ENCODE measurements around the gene HMGN4.

GRCh38 chr6:26493258-26493657 is 44.9 kb upstream of the HMGN4 start:
- TF ChIP-seq POLR2A (IDR thresholded peaks at IDR 0.05; ENCODE audit: low read length), result no peak
- TF ChIP-seq GATA1 (IDR thresholded peaks at IDR 0.05; ENCODE audit: low read depth, low read length), result no peak
